GM19035 (cell line): ENCODE measurements around the gene DPH2.

Experiments used
- ATAC-seq: cut with Tn5 transposase; IDR thresholded peaks from one replicate; pipeline ENCODE4 v1.9.1; 2021; ENCODE audit not compliant: unreplicated experiment

The DPH2 gene

DNA sequence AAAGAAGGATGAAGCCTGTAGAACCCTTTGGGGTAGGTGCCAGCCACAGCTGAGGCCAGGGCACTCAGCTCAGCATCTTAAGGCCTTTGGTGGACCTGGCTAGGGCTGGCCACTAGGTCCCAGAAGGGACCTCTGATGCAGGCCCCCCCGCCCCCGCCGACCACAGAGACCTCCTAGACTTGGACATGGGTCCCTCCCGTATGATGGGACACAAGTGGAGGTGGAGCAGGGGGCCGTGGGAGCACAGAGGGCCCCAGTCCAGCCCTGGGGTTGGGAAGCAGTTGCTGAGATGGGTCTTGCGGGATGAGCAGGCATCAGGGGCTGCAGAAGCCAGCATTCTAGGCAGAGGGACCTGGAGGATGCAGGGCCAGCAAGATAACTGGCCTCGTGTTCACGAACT, 12.4 kb downstream of the DPH2 start:
- no peak for ATAC-seq

DNA sequence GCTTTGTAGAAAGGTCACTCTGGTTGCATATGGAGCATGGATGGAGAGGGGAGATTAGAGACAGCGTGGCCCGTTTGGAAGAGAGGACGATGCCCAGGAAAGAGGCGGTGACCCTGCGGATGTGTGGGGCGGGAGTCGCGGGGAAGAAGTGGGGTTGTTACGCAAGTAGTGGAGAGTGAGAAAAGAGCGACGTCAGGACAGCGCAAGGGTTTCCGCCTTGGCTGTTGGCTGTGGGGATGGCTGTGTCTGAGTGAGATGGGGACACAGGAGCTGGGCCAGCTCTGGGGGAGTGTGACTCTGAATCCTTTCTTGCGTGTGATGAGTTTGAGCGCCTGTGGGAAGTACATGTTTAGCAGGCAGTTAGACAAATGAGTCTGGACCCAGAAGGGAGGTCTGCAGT, 13.0 kb downstream of the DPH2 start:
- no peak for ATAC-seq

DNA sequence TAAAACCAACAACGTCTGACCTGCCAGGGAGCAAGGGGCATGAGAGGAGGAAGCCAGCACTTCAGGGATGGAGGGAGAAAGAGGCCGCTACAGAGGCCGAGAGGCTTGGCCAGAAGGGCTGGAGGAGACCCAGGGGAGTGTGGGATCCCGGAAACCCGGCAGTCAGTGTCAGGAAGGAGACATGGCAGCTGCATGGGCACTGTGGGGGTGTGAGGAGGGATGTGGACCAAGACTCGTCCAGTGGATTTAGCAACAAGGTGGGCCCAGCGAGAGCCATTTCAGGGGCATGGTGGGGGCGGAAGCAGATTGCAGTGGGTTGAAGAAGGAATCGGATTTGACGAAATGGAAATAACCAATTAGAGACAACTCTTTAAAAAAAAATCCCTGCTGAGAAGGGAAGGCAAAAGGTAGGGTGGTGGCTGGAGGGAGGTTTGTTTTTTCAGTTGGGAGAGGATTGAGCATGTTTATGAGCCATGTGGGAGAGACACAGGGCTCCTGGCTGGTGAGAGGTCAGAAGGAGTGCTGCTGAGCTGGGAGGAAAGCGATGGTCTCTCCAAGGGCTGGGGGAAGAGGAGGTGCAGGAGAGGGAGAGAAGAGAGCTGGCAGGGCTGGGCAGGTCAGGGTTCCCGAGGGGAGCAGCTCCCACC, 13.6 kb downstream of the DPH2 start:
- no peak for ATAC-seq

DNA sequence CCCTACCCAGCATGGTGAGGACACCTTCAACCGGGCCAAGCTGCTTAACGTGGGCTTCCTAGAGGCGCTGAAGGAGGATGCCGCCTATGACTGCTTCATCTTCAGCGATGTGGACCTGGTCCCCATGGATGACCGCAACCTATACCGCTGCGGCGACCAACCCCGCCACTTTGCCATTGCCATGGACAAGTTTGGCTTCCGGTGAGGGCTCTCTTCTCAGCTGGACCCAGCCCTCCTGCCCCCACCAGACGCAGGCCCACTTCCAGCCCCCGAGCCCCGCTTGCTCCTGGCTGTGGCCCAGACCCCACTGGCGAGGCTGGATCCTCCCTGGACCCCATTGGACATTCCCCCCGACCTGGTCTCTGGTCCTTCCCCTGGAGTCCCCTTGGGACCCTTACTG, 15.0 kb downstream of the DPH2 start:
- ATAC-seq: no peak

DNA sequence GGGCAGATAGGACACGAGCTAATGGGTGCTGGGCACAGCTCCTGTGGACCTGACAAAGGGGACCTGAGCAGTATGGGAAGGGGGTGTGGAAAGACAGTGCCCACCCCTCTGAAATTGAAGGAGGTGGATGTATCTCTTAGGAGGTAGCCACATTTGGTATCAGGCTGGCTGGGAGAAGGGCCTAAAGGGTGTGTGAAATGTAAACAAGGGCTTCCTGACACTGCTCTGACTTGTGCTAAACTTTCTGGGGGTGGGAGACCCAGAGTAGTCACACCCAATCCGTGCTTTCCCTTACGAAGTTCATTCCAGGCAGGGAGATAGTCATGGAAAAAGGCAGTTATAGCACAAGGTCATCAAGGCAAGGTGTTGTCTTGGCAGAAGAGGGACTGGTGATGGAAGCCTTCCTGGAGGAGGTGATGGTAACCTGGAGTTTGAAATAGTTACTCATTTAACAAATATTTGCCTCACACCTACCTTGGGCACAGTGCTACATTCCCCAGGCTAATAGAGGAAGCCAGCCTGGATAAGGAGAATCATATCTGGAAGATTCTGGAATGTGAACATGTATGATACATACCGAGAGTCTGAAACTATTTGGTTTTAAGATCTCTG, 16.3 kb downstream of the DPH2 start:
- no peak for ATAC-seq

DNA sequence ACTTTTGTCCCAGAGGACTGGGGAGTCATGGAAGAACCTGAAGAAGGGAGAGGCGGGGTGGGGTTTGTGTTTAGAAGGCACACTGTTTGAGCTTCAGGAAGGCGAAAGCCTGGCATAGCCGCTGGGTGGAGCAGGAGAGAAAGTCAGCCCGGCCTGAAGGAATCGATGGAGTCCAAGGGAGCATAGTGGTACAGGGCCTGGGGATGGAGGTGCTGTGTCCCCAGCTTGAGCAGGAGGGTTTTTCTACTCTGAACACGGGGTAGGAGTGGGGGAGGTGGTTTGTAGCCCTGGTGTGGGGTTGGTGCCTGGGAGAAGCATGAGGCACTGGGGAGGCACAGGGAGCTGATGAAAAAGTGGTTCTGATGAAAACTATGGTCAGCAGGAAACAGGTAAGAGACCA, 16.9 kb downstream of the DPH2 start:
- ATAC-seq: no peak

DNA sequence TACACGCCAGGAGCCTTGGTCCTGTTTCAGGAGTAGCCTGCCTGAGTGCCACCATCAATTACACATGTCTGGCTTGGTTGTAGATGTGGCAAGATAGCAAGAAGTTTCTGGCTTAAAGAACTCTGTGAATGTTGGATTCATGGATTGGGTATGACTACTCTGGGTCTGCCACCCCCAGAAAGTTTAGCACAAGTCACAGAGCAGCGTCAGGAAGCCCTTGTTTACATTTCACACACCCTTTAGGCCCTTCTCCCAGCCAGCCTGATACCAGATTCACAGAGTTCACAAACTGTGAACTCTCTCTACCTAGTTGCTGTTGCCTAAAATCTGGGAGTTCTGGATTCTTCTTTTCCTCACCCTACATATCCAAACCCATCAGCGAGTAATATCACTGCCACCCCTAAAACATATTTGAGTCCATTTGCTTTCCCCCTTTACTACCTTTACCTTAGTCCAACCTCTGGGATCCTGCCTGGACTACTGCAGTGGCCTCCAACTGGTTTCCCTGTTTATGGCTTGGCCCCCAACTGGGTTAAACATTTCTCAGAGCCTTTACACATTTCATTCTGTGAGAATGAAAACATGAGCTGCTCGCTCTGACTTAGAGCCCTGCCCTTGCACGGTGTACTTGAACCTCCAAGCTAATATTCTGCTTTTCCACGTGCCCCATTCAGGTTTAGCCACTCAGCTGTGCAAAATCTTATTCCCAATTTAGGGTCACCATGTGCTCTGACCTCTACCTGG, 17.5 kb downstream of the DPH2 start:
- no peak for ATAC-seq

DNA sequence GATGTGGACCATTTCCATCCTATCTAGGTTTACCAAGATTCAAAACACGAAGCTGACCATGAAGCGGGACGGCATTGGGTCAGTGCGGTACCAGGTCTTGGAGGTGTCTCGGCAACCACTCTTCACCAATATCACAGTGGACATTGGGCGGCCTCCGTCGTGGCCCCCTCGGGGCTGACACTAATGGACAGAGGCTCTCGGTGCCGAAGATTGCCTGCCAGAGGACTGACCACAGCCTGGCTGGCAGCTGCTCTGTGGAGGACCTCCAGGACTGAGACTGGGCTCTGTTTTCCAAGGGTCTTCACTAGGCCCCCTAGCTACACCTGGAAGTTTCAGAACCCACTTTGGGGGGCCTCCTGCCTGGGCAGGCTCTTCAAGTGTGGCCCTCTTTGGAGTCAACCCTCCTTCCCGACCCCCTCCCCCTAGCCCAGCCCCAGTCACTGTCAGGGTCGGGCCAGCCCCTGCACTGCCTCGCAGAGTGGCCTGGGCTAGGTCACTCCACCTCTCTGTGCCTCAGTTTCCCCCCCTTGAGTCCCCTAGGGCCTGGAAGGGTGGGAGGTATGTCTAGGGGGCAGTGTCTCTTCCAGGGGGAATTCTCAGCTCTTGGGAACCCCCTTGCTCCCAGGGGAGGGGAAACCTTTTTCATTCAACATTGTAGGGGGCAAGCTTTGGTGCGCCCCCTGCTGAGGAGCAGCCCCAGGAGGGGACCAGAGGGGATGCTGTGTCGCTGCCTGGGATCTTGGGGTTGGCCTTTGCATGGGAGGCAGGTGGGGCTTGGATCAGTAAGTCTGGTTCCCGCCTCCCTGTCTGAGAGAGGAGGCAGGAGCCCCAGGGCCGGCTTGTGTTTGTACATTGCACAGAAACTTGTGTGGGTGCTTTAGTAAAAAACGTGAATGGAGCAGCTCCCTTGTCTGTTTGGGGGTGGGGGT, 20.7 kb downstream of the DPH2 start:
- no peak for ATAC-seq

DNA sequence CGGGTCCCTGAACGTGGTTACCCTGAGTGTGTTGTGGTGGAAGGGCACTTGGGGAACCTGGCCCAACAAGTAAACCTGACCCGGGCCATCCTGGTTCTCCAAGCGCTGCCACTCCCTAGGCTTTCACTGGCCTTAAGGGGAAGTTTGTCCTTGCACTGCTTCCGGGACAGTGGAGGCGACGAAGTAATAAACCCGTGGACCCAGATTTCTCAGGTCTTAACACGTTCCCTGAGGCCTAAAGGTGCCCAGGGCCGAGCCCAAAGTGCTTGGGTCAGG, 21.3 kb downstream of the DPH2 start:
- ATAC-seq: peak; percentile 10

DNA sequence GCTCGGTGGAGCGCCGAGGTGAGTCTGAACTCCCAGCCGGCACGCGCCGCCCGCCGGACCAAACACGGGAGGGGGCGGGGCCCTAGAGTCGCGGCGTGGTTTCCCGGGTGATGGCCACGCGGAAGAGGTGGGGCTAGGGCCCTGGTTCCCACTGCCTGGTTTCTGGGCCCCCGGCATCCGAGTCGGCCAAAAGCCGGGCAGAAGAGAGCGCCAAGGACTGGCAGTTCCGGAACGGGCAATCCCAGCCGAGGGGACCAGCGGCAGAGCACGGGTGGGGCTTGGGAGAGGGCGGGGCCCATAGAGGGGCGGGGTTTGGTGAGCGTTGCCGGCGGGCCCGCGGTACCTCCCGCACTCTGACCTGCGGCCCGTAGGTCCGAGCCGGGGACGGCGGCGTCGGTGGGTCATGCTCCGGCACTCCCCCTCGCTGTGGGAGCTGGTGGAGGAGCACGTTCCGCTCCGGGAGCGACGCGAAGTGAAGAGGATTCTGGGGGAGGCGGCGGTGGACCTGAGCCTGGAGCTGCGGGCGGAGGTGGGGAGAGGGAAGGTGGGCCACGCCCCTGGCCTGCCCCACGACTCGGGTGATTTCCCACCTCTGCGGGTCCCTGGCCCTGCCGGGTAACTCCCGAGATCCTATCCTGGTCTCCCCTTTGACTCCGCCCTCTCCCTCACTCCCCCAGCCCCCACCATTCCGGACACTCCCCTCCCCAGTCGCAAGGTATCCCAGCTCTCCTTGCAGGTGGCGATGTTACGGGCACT, 21.8 kb downstream of the DPH2 start, which contains the start of gene CCDC24:
Gene CCDC24 (plus strand): TSS at position 124 of the 756 bp plus-strand sequence. CDS start 280 bp downstream, at position 404.
- peak; percentile 82 for ATAC-seq

DNA sequence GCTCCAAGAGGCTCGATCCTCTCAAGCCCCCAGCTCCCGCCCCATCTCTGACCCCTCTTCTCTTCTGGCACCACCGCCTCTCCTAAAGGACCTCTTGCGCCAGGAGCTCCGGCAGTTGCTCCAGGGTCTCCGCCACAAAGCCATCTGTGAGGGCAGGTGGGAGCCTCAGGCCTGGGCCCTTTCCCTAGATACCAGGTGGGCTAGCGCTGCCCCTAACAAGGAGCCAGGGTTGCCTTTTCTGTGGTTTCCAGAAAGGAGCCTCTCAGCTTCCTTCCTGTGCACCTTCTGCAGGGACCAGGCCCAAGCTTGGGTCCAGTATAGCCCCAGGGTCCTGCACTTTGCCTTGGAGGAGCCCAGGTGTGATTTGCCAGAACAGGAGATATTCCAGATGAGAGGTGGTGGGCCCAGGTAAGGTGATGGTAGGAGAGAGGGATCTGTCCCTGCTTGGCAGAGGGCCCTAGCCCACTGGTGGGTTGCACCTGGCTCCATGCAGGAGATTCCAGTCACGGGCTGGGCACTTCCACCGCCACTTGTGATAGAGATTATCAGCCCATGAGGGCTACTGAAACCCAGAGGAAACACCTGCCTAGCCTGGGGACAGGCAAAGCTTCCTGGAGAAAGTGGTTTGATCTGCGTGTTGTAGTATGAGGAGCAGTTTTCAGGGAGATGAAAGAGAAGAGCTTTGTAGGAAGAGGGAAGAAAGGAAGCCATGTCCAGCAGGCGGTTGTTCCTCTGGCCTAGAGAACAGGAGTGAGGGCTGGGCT, 22.6 kb downstream of the DPH2 start:
- no peak for ATAC-seq

DNA sequence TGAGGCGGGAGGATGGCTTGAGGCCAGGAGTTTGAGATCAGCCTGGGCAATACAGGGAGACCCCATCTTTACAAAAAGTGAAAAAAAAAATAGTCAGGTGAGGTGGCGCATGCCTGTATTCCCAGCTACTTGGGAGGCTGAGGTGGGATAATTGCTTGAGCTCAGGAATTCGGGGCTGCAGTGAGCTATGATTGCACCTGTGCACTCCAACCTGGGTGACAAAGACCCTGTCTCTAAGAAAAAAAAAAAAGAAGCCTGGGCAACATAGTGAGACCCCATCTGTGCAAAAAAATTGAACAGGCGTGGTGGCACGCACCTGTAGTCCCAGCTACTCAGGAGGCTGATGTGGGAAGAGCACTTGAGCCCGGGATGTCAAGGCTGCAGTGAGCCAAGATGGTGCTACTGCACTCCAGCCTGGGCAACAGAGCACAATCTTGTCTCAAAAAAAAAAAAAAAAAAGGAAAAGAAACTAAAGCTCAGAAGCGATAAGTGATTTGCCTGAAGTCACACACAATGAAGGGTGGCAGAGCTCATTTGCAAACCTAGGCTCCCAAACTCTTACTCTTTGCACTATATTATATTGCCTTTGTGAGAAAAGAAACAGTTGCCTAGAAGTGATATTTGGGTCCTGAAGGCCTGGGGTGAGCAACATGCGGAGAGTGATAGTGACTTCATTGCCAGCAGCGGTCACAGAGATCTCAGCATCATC, 23.6 kb downstream of the DPH2 start:
- ATAC-seq: no peak

DNA sequence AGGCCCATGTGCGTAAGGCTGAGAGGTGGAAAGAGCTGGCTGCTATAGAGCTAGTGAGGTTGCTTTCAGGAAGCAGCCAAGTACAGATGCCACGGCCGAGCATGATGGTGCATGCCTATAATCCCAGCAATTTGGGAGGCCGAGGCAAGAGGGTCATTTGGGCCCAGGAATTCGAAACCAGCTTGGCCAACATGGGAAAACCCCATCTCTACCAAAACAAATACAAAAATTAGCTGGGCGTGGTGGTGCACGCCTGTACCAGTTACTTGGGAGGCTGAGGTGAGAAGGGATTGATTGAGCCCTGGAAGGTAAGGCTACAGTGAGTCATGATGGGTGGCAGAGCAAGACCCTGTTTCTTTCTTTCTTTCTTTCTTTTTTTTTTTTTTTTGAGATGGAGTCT, 24.3 kb downstream of the DPH2 start:
- ATAC-seq: no peak

DNA sequence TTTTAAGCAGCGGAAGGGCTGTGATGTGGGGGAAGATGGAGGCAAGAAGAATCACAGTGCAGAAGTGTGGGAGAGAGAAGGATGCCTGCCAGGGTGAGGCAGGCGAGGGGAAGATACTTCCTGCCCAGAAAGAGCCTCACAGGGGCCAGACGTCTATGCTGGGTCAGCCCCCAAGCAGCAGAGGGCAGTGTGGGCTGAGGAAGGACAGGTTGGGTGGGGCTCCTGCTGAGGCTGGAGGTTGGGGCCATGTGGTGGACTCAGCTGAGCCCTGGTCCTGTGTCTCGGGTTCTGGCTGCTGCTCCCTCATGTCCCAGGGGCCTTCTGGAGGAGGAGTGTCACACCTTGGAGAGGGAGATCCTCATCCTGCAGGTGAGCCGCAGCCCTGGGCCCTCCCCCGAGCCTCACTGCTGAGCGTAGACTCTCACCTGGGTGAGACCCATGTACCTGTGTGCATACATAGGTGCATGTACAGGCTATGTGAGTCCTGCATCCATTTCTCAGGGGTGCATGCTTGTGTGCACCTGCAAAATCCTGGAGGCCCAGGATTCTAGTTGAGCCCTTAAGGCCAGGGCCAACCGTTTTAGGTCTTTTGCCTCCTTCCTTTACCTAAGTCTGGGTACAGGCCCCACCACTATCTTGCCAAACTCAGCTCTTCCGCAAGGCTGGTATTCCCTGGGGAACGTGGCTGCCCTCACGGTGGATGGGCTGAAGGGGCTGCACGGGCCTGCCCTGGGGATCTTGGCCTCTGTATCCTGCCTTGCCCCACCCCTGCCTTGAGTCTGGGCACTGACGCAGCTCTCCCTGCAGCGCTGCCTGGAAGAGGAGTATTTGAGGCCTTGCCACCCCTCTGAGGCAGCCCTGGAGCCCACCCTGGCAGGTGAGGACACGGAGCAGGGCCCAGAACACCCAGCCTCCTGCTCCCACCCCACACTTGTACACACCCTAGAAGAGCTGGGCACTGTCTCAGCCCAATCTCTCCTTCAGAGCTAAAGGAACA, 25.3 kb downstream of the DPH2 start:
- ATAC-seq: no peak

DNA sequence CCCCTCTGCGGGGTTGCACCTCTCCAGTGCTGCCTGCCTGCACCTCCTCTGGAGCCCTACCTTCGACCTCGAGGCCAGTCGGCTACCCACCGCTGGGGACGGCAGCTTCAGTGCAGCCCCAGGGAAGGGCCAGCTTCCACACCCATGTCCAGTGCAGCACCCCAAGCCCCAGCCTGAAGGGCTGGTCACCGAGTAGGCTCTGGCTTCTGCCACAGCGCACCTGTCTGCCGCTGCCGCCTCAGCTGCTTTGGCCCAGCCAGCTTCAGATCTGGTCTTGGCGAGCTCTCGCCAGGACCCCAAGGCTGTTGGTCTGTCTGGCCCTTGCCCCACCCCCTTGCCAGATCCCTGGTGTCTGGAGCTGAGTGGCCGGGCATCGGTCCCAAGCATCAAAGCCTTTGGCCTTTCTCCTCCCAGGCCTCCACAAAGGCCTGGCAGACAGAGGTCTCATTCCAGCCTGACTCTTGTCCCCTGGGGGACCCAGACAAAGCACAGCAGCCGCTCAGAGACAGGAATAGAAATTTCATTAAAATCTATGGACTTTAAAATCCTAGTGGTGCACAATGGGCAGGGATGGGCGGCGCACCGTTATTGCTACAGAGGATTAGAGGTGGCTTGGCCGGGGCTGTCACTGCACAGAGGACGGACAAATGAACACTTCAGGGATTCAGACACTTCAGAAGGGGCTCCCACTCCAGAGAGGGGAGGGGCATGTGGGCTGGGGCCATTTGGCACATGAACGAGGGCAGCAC, 26.3 kb downstream of the DPH2 start:
- no peak for ATAC-seq

DNA sequence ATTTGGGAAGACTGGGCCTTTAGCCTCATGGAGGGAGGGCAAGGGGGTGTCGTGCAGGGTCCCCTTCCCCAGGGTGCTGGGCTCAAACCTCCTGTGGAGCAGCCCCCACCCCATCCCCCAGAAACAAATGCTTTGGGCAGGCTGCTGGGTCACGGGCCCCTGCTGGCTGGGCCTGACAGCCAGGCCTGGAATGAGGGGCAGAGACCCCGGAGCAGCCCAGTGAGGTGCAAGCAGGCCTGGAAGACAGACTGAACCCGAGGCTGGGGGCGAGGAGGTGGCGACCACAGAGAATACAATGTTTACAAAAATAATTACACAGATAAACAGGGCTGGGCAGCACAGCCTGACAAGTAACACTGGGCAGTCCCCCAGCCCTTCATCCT, 26.9 kb downstream of the DPH2 start:
- no peak for ATAC-seq

DNA sequence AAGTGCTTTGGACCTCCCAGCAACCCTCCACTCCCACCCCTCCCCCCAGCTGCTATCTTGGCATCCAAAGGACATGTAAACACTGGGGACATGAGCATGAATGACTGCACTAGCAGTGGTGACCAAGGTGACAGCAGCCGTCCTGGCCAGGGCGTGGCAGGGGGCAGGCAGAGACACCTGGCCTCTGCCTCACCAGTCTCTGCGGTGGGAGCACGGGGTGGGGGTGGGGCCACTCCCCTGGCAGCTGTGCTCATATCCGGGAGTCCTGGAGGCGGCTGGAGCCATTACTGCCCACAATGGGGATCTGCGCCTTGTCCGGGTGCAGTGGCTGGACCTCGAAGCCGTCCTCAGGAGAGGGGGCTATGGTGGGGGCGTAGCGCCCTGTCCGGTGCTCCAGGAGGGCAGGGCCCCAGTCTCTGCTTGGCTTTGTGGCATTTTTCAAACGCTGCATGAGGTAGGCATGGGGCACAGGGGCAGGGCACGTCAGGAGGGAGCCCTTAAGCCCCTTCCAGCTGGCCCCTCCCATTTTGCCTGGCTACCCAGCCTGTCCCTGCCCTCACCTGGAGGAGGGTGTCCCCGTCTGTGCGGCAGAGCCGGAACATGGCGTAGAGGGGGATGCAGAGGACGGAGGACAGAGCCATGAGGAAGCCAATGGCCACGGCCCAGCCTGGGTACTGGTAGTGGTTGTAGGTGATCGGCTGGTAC, 27.6 kb downstream of the DPH2 start:
- ATAC-seq: no peak
